IPS DF 19.7 (cell line): ENCODE measurements around the gene TMEM150B.

Source experiments
- DNase-seq: peaks from one replicate; pipeline ENCODE4 v3.0.0-alpha.2; 2013; ENCODE audit warnings: low read depth, low spot score

Gene TMEM150B

GRCh38 chr19:55308281-55308680, 16.9 kb downstream of the TMEM150B start:
- no peak for DNase-seq

GRCh38 chr19:55306712-55307111, 18.4 kb downstream of the TMEM150B start:
- DNase-seq = no peak

- DNase-seq = no peak
Measured at GRCh38 chr19:55305983-55306562, 19.1 kb downstream of the TMEM150B start.

GRCh38 chr19:55305491-55305890, 19.6 kb downstream of the TMEM150B start:
- no peak for DNase-seq

GRCh38 chr19:55304980-55305379, 20.2 kb downstream of the TMEM150B start:
- no peak for DNase-seq

GRCh38 chr19:55304279-55304978, 20.7 kb downstream of the TMEM150B start:
- DNase-seq = no peak

- no peak for DNase-seq
Measured at GRCh38 chr19:55303477-55303876, 21.7 kb downstream of the TMEM150B start.

GRCh38 chr19:55302318-55302703, 22.8 kb downstream of the TMEM150B start:
- DNase-seq = no peak

GRCh38 chr19:55301459-55302317, 23.5 kb downstream of the TMEM150B start:
- no peak for DNase-seq

GRCh38 chr19:55300886-55301458, 24.2 kb downstream of the TMEM150B start:
- DNase-seq = no peak

- DNase-seq = no peak
Measured at GRCh38 chr19:55299991-55300390, 25.1 kb downstream of the TMEM150B start.

GRCh38 chr19:55297267-55297666, 27.9 kb downstream of the TMEM150B start:
- no peak for DNase-seq

GRCh38 chr19:55289117-55289796, 35.9 kb downstream of the TMEM150B start:
- DNase-seq = no peak

- no peak for DNase-seq
Measured at GRCh38 chr19:55287361-55288079, 37.6 kb downstream of the TMEM150B start.

- no peak for DNase-seq
Measured at GRCh38 chr19:55285229-55285890, 39.8 kb downstream of the TMEM150B start.

- DNase-seq = no peak
Measured at GRCh38 chr19:55284405-55285058, 40.6 kb downstream of the TMEM150B start.

- DNase-seq = no peak
Measured at GRCh38 chr19:55283548-55284377, 41.4 kb downstream of the TMEM150B start, which contains the start of gene BRSK1. BRSK1 (plus strand) TSS chr19:55283997; CDS start chr19:55284443, 446 bp downstream.

- DNase-seq = peak; percentile 96
Measured at GRCh38 chr19:55279770-55280643, 45.1 kb downstream of the TMEM150B start, which contains the start of gene HSPBP1. HSPBP1 (minus strand) TSS chr19:55280110; CDS start chr19:55279608, 502 bp downstream.
